ENCODE measurements around the gene ACOX1.

DNA sequence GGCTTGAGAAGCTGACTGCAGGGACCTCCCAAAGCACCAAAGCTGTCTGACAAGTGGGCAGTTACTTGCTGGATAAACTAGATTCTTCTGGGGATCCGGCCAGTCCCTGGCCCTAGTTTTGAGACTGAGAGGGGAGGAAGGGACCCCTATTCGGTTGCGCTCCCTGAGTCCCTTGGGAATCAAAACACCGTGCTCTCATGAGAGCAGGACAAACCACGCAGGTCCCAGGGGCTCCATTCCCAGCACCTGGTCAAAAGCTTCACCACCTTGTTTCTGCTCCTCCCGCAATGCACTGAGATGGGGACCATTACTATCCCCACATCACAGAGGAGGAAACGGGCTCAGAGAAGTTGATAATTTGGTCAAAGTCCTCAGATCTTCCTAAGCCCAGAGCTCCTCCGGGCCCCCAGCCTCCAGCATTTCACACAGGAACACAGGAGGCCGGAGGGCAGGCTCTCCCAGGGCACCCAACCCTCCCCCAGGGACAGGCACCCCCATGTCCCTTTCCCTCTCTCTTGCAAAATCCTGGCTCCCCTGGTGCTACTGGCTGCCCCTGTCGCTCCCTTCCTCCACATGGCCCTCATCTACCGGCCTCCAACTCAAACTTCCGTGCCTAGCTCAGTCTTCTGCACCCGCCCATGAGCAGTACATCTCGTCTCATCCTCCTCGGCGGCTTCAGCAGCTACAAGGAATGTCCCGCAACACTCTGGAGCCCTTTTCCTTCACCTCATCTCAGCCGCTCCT is 85.5 kb downstream of the ACOX1 start:
- no peak for TF ChIP-seq POLR2A (IDR thresholded peaks at IDR 0.05)
- TF ChIP-seq, protein P1, sequence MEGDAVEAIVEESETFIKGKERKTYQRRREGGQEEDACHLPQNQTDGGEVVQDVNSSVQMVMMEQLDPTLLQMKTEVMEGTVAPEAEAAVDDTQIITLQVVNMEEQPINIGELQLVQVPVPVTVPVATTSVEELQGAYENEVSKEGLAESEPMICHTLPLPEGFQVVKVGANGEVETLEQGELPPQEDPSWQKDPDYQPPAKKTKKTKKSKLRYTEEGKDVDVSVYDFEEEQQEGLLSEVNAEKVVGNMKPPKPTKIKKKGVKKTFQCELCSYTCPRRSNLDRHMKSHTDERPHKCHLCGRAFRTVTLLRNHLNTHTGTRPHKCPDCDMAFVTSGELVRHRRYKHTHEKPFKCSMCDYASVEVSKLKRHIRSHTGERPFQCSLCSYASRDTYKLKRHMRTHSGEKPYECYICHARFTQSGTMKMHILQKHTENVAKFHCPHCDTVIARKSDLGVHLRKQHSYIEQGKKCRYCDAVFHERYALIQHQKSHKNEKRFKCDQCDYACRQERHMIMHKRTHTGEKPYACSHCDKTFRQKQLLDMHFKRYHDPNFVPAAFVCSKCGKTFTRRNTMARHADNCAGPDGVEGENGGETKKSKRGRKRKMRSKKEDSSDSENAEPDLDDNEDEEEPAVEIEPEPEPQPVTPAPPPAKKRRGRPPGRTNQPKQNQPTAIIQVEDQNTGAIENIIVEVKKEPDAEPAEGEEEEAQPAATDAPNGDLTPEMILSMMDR (IDR thresholded peaks at IDR 0.05), result no peak
